Lung (tissue), 12 donors: ENCODE data around the gene FCN1. TPM values are rescaled to one million over a fixed set of nuclear protein-coding genes. Genes with fewer than 3 reads are reported as not detected.
A peak's percentile ranks its signal among the peaks of the same experiment; 100 is the strongest.

ENCODE experiments used
- ATAC-seq: fragments of 200-7000 bp; cut with Tn5 transposase; one replicate; pipeline ENCODE4 v1.9.1; 2020; ENCODE audit warnings: moderate number of reproducible peaks; ENCODE audit not compliant: insufficient read depth, low FRiP score
- DNase-seq, 3 donors: peaks; one replicate each; pipeline ENCODE4 v3.0.0-alpha.2; 2013 to 2017
- H3K27ac ChIP-seq, 2 donors: one replicate each; pipeline ENCODE4 v1.5.1; 2013; ENCODE audit warnings: mild to moderate bottlenecking in 2 of 2, moderate library complexity in 2 of 2, control low read depth in 1 of 2, inconsistent platforms in 1 of 2, low read depth in 1 of 2, low read length in 1 of 2
- H3K27me3 ChIP-seq, 3 donors: one replicate each; pipeline ENCODE4 v1.5.1; 2013; ENCODE audit warnings: low read length in 2 of 3; ENCODE audit not compliant: control insufficient read depth in 3 of 3, insufficient read depth in 3 of 3
- H3K36me3 ChIP-seq, 4 donors: one replicate each; pipeline ENCODE4 v1.5.1; 2013; ENCODE audit warnings: low read length in 4 of 4, mild to moderate bottlenecking in 1 of 4, moderate library complexity in 1 of 4; ENCODE audit not compliant: control insufficient read depth in 4 of 4, insufficient read depth in 4 of 4
- H3K4me1 ChIP-seq, 5 donors: one replicate each; pipeline ENCODE4 v1.5.1; 2013; ENCODE audit warnings: low read length in 5 of 5, mild to moderate bottlenecking in 2 of 5, moderate library complexity in 1 of 5; ENCODE audit not compliant: control insufficient read depth in 5 of 5, insufficient read depth in 5 of 5
- H3K4me3 ChIP-seq: one replicate; pipeline ENCODE4 v1.5.1; 2013; ENCODE audit warnings: mild to moderate bottlenecking, control low read depth, moderate library complexity
- H3K9ac ChIP-seq, 2 donors: one replicate each; pipeline ENCODE4 v1.5.1; 2013; ENCODE audit warnings: low read length in 2 of 2, control low read depth in 1 of 2; ENCODE audit not compliant: insufficient read depth in 1 of 2
- H3K9me3 ChIP-seq, 4 donors: one replicate each; pipeline ENCODE4 v1.5.1; 2013; ENCODE audit warnings: low read length in 3 of 4, mild to moderate bottlenecking in 1 of 4, moderate library complexity in 1 of 4; ENCODE audit not compliant: control insufficient read depth in 4 of 4, insufficient read depth in 3 of 4
- CTCF ChIP-seq: IDR thresholded peaks from 2 replicates; pipeline ENCODE4 v1.5.1; 2012; ENCODE audit warnings: mild to moderate bottlenecking; ENCODE audit errors: control extremely low read depth, extremely low read depth
- WGBS, 2 donors: extraction: QIAGEN DNeasy Blood & Tissue Kit; methylation state at CpG; one replicate each; pipeline ENCODE4 v1.1.7; 2013; 5-methylcytosine and 5-hydroxymethylcytosine counted together
- polyA plus RNA-seq, 2 donors: library from polyadenylated mRNA; stranded (reverse); fragments of 200-250 nt; gene quantifications; one replicate each; pipeline ENCODE4 v1.2.1, GENCODE V29; 2013
- total RNA-seq, 2 donors: library from RNA; depleted of rRNA in 1 of 2; stranded (reverse); fragments of >200 nt in 1 of 2; gene quantifications; one replicate each; pipeline ENCODE4 v1.2.1, GENCODE V29; 2014 to 2021
- donor health status: control.
- donor health status: control.
- donor health status: Bipolar disorder and iron deficiency.
- donor health status: healthy.
- donor health status: DM: yes; HTN: yes; CAD: no.

FCN1 gene
- total and polyA plus RNA-seq, 4 donors, result 18.7 to 149 (median 48.2) TPM

GRCh38 chr9:134923466-134923865 lies 5.8 kb upstream of the FCN1 start:
- ATAC-seq, result no peak
- Histone ChIP-seq H3K9ac (no peak overlapping the region), H3K36me3 (no peaks in the 10 kb centered on the region), H3K27ac (no peak overlapping the region), H3K27me3 (no peaks in the 10 kb centered on the region), H3K9me3 (peaks cover 0 to 7% (median 5%) of the 10 kb centered on the region in 4 donors), H3K4me3 (no peak overlapping the region), H3K4me1 (peaks cover 0 to 10% (median 0%) of the 10 kb centered on the region in 5 donors)
- no peak for TF ChIP-seq CTCF
- DNase-seq, result no peak
- WGBS, 2 donors, result 86 to 89% methylated on average over 7 of the region's 7 CpGs

- Histone ChIP-seq H3K27me3 (no peaks in the 10 kb centered on the region), H3K9ac (no peak overlapping the region), H3K36me3 (no peaks in the 10 kb centered on the region), H3K27ac (no peak overlapping the region), H3K4me3 (no peak overlapping the region), H3K9me3 (peaks cover 0 to 7% (median 5%) of the 10 kb centered on the region in 4 donors), H3K4me1 (peaks cover 0 to 10% (median 0%) of the 10 kb centered on the region in 5 donors)
- DNase-seq, result no peak
- TF ChIP-seq CTCF, result no peak
- ATAC-seq, result no peak
- WGBS, 2 donors, result 58 to 70% methylated on average over 9 of the region's 9 CpGs
Observed at GRCh38 chr9:134922932-134923240, 5.2 kb upstream of the FCN1 start.

- H3K27me3 ChIP-seq, result no peaks in the 10 kb centered on the region
- 67 to 70% methylated on average over 14 of the region's 14 CpGs for WGBS, 2 donors
- H3K4me3 ChIP-seq, result no peak overlapping the region
- H3K9me3 ChIP-seq, result peaks cover 0 to 7% (median 5%) of the 10 kb centered on the region in 4 donors
- peaks cover 0 to 10% (median 0%) of the 10 kb centered on the region in 5 donors for H3K4me1 ChIP-seq
- peak; percentile 66 for ATAC-seq
- H3K27ac ChIP-seq, result no peak overlapping the region
- no peak for TF ChIP-seq CTCF
- H3K36me3 ChIP-seq, result no peaks in the 10 kb centered on the region
- no peak overlapping the region for H3K9ac ChIP-seq
- DNase-seq, result peak; percentile 52 to 84 (median 67)
Observed at GRCh38 chr9:134922066-134922931, 4.6 kb upstream of the FCN1 start.
